H1 (cell line): Measurements from ENCODE around the gene NHS. TPM values are rescaled to one million over a fixed set of nuclear protein-coding genes. Genes with fewer than 3 reads are reported as not detected.

Experiments used
- CTCF ChIA-PET: fragments of 300-600 bp; sonication (Branson Sonifier 250); formaldehyde crosslinking; loops from one replicate; lab custom pipeline; 2021; ENCODE audit not compliant: partially characterized antibody; lab: Charles Lee
- POLR2A ChIA-PET: fragments of 300-600 bp; sonication (Branson Sonifier 250); formaldehyde crosslinking; loops from one replicate; lab custom pipeline; 2021; ENCODE audit warnings: inconsistent platforms; ENCODE audit not compliant: partially characterized antibody; lab: Charles Lee
- DNase-seq, 2 experiments: peaks; one replicate each; pipeline versions ENCODE4 v3.0.0 to v3.0.0-alpha.2; 2010 to 2022; ENCODE audit warnings: low spot score in 2 of 2, low read depth in 1 of 2, mixed read lengths in 1 of 2
- FAIRE-seq: peaks from 2 replicates; lab custom pipeline; 2011; peaks lifted over from hg19 to GRCh38; lab: Jason Lieb, UNC
- H2AFZ ChIP-seq: 2 replicates; pipeline ENCODE4 v1.8.1; 2012; ENCODE audit warnings: low read length, inconsistent platforms
- H2AK5ac ChIP-seq: 2 replicates; pipeline ENCODE4 v1.6.1; 2013; ENCODE audit warnings: low read depth, low read length
- H2BK120ac ChIP-seq: replicated peaks from 2 replicates; pipeline ENCODE3; 2013; ENCODE audit warnings: low read depth, low read length, inconsistent platforms
- H2BK12ac ChIP-seq: 2 replicates; pipeline ENCODE4 v1.6.1; 2013; ENCODE audit warnings: low read depth, low read length
- H2BK15ac ChIP-seq: 2 replicates; pipeline ENCODE4 v1.6.1; 2013; ENCODE audit warnings: low read length
- H2BK20ac ChIP-seq: 2 replicates; pipeline ENCODE4 v1.6.1; 2013; ENCODE audit warnings: low read length
- H2BK5ac ChIP-seq: 2 replicates; pipeline ENCODE4 v1.6.1; 2013; ENCODE audit warnings: low read depth, low read length
- H3K14ac ChIP-seq: 2 replicates; pipeline ENCODE4 v1.6.1; 2013; ENCODE audit warnings: inconsistent platforms; ENCODE audit not compliant: insufficient read length
- H3K18ac ChIP-seq: 2 replicates; pipeline ENCODE4 v1.6.1; 2013; ENCODE audit warnings: low read length; ENCODE audit errors: extremely low read depth
- H3K23ac ChIP-seq: 2 replicates; pipeline ENCODE4 v1.6.1; 2013; ENCODE audit warnings: inconsistent platforms; ENCODE audit not compliant: insufficient read length
- H3K23me2 ChIP-seq: 2 replicates; pipeline ENCODE4 v1.6.1; 2013; ENCODE audit warnings: low read depth, low read length
- H3K27ac ChIP-seq: 2 replicates; pipeline ENCODE4 v1.6.1; 2011; ENCODE audit warnings: low read depth, low read length, inconsistent platforms
- H3K27me3 ChIP-seq, 4 experiments: replicated peaks in 1 of 4; 1 replicate in 1 of 4; 2 replicates in 3 of 4; pipeline versions ENCODE4 v1.6.1 to v1.8.1; 2011 to 2013; ENCODE audit warnings: low read length in 3 of 4, mild to moderate bottlenecking in 3 of 4, inconsistent platforms in 2 of 4, mixed read lengths in 2 of 4, moderate library complexity in 1 of 4; ENCODE audit not compliant: control insufficient read depth in 3 of 4, insufficient read depth in 3 of 4; ENCODE audit errors: extremely low read depth in 1 of 4
- H3K36me3 ChIP-seq, 4 experiments: 2 replicates each; pipeline versions ENCODE4 v1.6.1 to v1.8.1; 2011 to 2013; ENCODE audit warnings: mild to moderate bottlenecking in 4 of 4, low read length in 3 of 4, moderate library complexity in 2 of 4, control low read depth in 1 of 4, inconsistent platforms in 1 of 4; ENCODE audit not compliant: insufficient read depth in 4 of 4, control insufficient read depth in 2 of 4
- H3K4ac ChIP-seq: replicated peaks from 2 replicates; pipeline ENCODE3; 2013; ENCODE audit warnings: low read length, low read depth, mixed read lengths, inconsistent platforms; ENCODE audit not compliant: insufficient read length
- H3K4me1 ChIP-seq, 4 experiments: replicated peaks in 1 of 4; 1 replicate in 1 of 4; 2 replicates in 3 of 4; pipeline versions ENCODE4 v1.6.1 to v1.8.1; 2011 to 2013; ENCODE audit warnings: low read length in 3 of 4, inconsistent platforms in 2 of 4, mixed read lengths in 1 of 4; ENCODE audit not compliant: insufficient read depth in 4 of 4, control insufficient read depth in 3 of 4
- H3K4me2 ChIP-seq, 2 experiments: 2 replicates each; pipeline versions ENCODE4 v1.6.1 to v1.8.1; 2011 to 2013; ENCODE audit warnings: low read depth in 2 of 2, low read length in 2 of 2, control low read depth in 1 of 2, inconsistent platforms in 1 of 2, mild to moderate bottlenecking in 1 of 2; ENCODE audit not compliant: insufficient read depth in 1 of 2
- H3K4me3 ChIP-seq, 4 experiments: fragments of 200-600, 300-600 bp in 1 of 4; sonication (generic), shearing (Covaris generic), sonication (Bioruptor Twin) in 1 of 4; 2 replicates each; pipeline versions ENCODE4 v1.5.1 to v1.8.1; 2011 to 2016; ENCODE audit warnings: low read length in 4 of 4, low read depth in 3 of 4, control low read depth in 2 of 4, inconsistent platforms in 2 of 4, mild to moderate bottlenecking in 2 of 4, mixed read lengths in 1 of 4, moderate library complexity in 1 of 4; ENCODE audit not compliant: insufficient read depth in 2 of 4; ENCODE audit errors: extremely low read depth in 1 of 4
- H3K56ac ChIP-seq: replicated peaks from 2 replicates; pipeline ENCODE3; 2013; ENCODE audit warnings: low read depth, mild to moderate bottlenecking, mixed read lengths, low read length, inconsistent platforms; ENCODE audit not compliant: insufficient read length
- H3K79me1 ChIP-seq: 2 replicates; pipeline ENCODE4 v1.6.1; 2013; ENCODE audit warnings: low read depth, low read length, control low read depth
- H3K79me2 ChIP-seq, 2 experiments: 2 replicates each; pipeline versions ENCODE4 v1.6.1 to v1.8.1; 2012 to 2013; ENCODE audit warnings: low read length in 2 of 2, mild to moderate bottlenecking in 2 of 2, inconsistent platforms in 1 of 2; ENCODE audit not compliant: insufficient read depth in 2 of 2, control insufficient read depth in 1 of 2
- H3K9ac ChIP-seq, 4 experiments: replicated peaks in 1 of 4; 1 replicate in 1 of 4; 2 replicates in 3 of 4; pipeline versions ENCODE4 v1.6.1 to v1.8.1; 2011 to 2013; ENCODE audit warnings: low read depth in 3 of 4, low read length in 3 of 4, control low read depth in 2 of 4, mild to moderate bottlenecking in 2 of 4, moderate library complexity in 2 of 4, inconsistent platforms in 1 of 4; ENCODE audit errors: extremely low read depth in 1 of 4
- H3K9me3 ChIP-seq, 2 experiments: 2 replicates each; pipeline versions ENCODE4 v1.6.1 to v1.8.1; 2012 to 2013; ENCODE audit warnings: mild to moderate bottlenecking in 2 of 2, moderate library complexity in 2 of 2, control low read depth in 1 of 2, inconsistent platforms in 1 of 2, low read depth in 1 of 2, low read length in 1 of 2, mixed read lengths in 1 of 2; ENCODE audit not compliant: insufficient read depth in 2 of 2
- H4K20me1 ChIP-seq, 2 experiments: replicated peaks in 1 of 2; 2 replicates each; pipeline versions ENCODE3 to v1.8.1; 2011 to 2013; ENCODE audit warnings: inconsistent platforms in 2 of 2, low read length in 2 of 2, mild to moderate bottlenecking in 1 of 2; ENCODE audit not compliant: insufficient read depth in 2 of 2, control insufficient read depth in 1 of 2
- H4K5ac ChIP-seq: 2 replicates; pipeline ENCODE4 v1.6.1; 2013; ENCODE audit warnings: low read length, low read depth, mixed read lengths, inconsistent platforms; ENCODE audit not compliant: insufficient read length
- H4K8ac ChIP-seq: 2 replicates; pipeline ENCODE4 v1.8.0; 2013; ENCODE audit warnings: mild to moderate bottlenecking, moderate library complexity, low read length, inconsistent platforms; ENCODE audit not compliant: insufficient read depth; ENCODE audit errors: extremely low read depth
- H4K91ac ChIP-seq: replicated peaks from 2 replicates; pipeline ENCODE3; 2013; ENCODE audit warnings: low read length, mixed read lengths, inconsistent platforms; ENCODE audit not compliant: insufficient read length
- RNF2 ChIP-seq: fragments of 200-900, 300-1000 bp; sonication (generic); IDR thresholded peaks from 2 replicates; pipeline ENCODE4 v1.7.1; 2016; ENCODE audit warnings: borderline replicate concordance, low read depth, mild to moderate bottlenecking, antibody characterized with exemption, low read length; ENCODE audit not compliant: poor library complexity, severe bottlenecking; ENCODE audit errors: missing control alignments
- WGBS, 2 experiments: shearing (Covaris generic) in 1 of 2; methylation state at CpG; one replicate each; pipeline versions ENCODE4 v1.1.6 to v1.1.7; 2013 to 2015; ENCODE audit warnings: low lambda C conversion rate in 2 of 2, mixed read lengths in 2 of 2, inconsistent platforms in 1 of 2, low coverage in 1 of 2, missing lambda C conversion rate in 1 of 2; ENCODE audit not compliant: insufficient replicate concordance in 2 of 2, insufficient coverage in 1 of 2, insufficient read length in 1 of 2; ENCODE audit errors: extremely low coverage in 1 of 2, missing lambda C conversion rate in 1 of 2; 5-methylcytosine and 5-hydroxymethylcytosine counted together
- polyA plus RNA-seq, 7 experiments: library from polyadenylated mRNA; depleted of rRNA in 3 of 7; stranded (reverse) in 5 of 7; unstranded in 2 of 7; fragments of >200 nt in 5 of 7; fragments of 200-250 nt in 2 of 7; gene quantifications; 1 replicate in 5 of 7; 2 replicates in 1 of 7; 4 replicates in 1 of 7; pipeline versions ENCODE4 v1.2.1 to v1.2.3, GENCODE V29; 2011 to 2013; ENCODE audit warnings: missing spikeins in 2 of 7, mixed read lengths in 2 of 7
- total RNA-seq: library from RNA; stranded (reverse); fragmentation: NEBNext Ultra II Directional; extraction: Animal tissue kit (Norgen Biotek cat#: 25700); gene quantifications from 2 replicates; pipeline ENCODE4 v1.2.1, GENCODE V29; 2021

The NHS gene
- total and polyA plus RNA-seq, 2 of the 8 experiments (the other 6 are each of a cell fraction or from before 2014, with no cell fraction given) = 2.2 to 6.7 TPM

GRCh38 chrX:17494216-17494615 is 119.2 kb downstream of the NHS start:
- TF ChIP-seq RNF2 = no peak
- TF ChIP-seq, all 59 proteins: peak for 0
- ChIA-PET POLR2A (no interaction called here), CTCF (no interaction called here)

More at GRCh38 chrX:17494216-17494615, 119.2 kb downstream of the NHS start:
- no peaks in the 10 kb centered on the region for H3K27me3 ChIP-seq
- no peak overlapping the region for H3K9ac ChIP-seq
- no peak overlapping the region for H3K23ac ChIP-seq
- no peaks in the 10 kb centered on the region for H3K79me1 ChIP-seq
- no peak overlapping the region for H3K4me2 ChIP-seq
- no peak for DNase-seq
- H2BK5ac ChIP-seq = no peak overlapping the region
- no peak overlapping the region for H3K4me3 ChIP-seq
- no peak overlapping the region for H2AFZ ChIP-seq
- no peaks in the 10 kb centered on the region for H4K20me1 ChIP-seq
- WGBS, 2 experiments = 83% methylated on average over 1 of the region's 1 CpG; no CpG with 5 or more reads in 1 of the 2 experiments
- H2BK15ac ChIP-seq = no peak overlapping the region
- no peak overlapping the region for H3K14ac ChIP-seq
- H3K36me3 ChIP-seq = no peaks in the 10 kb centered on the region
- no peak overlapping the region for H4K91ac ChIP-seq
- H3K9me3 ChIP-seq = no peaks in the 10 kb centered on the region
- H3K18ac ChIP-seq = no peak overlapping the region
- no peak overlapping the region for H2BK120ac ChIP-seq
- no peaks in the 10 kb centered on the region for H3K23me2 ChIP-seq
- no peaks in the 10 kb centered on the region for H3K79me2 ChIP-seq
- no peak overlapping the region for H2BK20ac ChIP-seq
- H3K4ac ChIP-seq = no peak overlapping the region
- H2AK5ac ChIP-seq = no peak overlapping the region
- no peak overlapping the region for H3K27ac ChIP-seq
- H4K8ac ChIP-seq = no peak overlapping the region
- no peak overlapping the region for H4K5ac ChIP-seq
- H2BK12ac ChIP-seq = no peak overlapping the region
- no peak overlapping the region for H3K56ac ChIP-seq
- H3K4me1 ChIP-seq = 0 out of 7 replicates have a peak, but pooled peaks cover 0 to 4% (median 0%) of the 10 kb centered on the region in 4 experiments
- FAIRE-seq = no peak
